Measurements from ENCODE around the gene PALB2.
A peak's percentile ranks its signal among the peaks of the same experiment; 100 is the strongest.

The PALB2 gene

DNA sequence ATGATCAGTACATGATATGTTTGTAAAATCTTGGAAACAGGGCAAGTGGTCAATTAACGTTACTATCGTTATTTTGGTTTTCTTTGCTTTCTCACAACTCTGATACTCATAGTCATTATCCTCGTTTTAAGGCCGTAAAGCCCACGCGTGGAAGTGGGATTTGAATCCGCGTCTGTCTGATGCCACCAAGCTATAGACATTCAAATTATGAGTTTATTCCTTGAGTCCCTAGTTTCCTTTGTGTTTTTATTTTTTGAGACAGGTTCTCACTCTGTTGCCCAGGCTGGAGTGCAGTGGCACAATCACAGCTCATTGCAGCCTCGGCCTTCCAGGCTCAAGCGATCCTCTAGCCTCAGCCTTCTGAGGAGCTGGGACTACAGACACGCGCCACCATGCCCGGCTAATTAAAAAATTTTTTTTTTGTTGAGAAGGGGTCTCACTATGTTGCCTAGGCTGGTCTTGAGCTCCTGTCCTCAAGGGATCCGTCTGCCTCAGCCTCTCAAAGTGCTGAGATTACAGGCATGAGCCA lies 1.2 kb upstream of the PALB2 start:
- Histone ChIP-seq H2AK5ac (ENCODE audit: low read length, severe bottlenecking) (no peak overlapping the region), H2AFZ (ENCODE audit: low read depth, low read length) (no peak overlapping the region), H3K14ac (ENCODE audit: low read length in 2 of 2) (no peak overlapping the region), H2BK120ac (ENCODE audit: low read depth, low read length) (no peak overlapping the region), H3K4me1 (ENCODE audit: control insufficient read depth, insufficient read depth, low read depth, low read length) (peaks cover 14% of the 10 kb centered on the region), H3K9ac (ENCODE audit: low read length) (peak overlapping the region; percentile 97), H2BK12ac (ENCODE audit: low read length in 2 of 2) (no peak overlapping the region), H4K8ac (ENCODE audit: low read length) (peak overlapping the region; percentile 49), H2BK5ac (ENCODE audit: low read depth, low read length, poor library complexity, severe bottlenecking) (no peak overlapping the region), H3K4ac (ENCODE audit: low read depth in 1 of 2, low read length in 2 of 2) (no peak overlapping the region), H3K4me2 (ENCODE audit: low read length, poor library complexity, severe bottlenecking) (peak overlapping the region; percentile 79), H4K91ac (ENCODE audit: low read length) (no peak overlapping the region), H3K36me3 (ENCODE audit: control insufficient read depth in 1 of 2, insufficient read depth in 2 of 2, low read depth in 1 of 2, low read length in 2 of 2) (peaks cover 19 to 46% of the 10 kb centered on the region in 2 experiments), H3K79me1 (replicated peaks; ENCODE audit: low read length, poor library complexity, severe bottlenecking) (peaks cover 17% of the 10 kb centered on the region), H3K4me3 (ENCODE audit: insufficient read depth in 1 of 2, low read depth in 1 of 2, low read length in 2 of 2) (peak overlapping the region; percentile 96 to 99), H3K9me3 (ENCODE audit: control insufficient read depth, low read length) (no peaks in the 10 kb centered on the region), H3K27me3 (ENCODE audit: control insufficient read depth in 1 of 2, insufficient read depth in 1 of 2, low read length in 2 of 2) (no peaks in the 10 kb centered on the region), H2BK15ac (ENCODE audit: low read depth, poor library complexity, severe bottlenecking) (no peak overlapping the region), H3K18ac (ENCODE audit: low read depth in 1 of 2, low read length in 2 of 2) (no peak overlapping the region), H3K27ac (ENCODE audit: low read length, poor library complexity, severe bottlenecking) (no peak overlapping the region), H3K23ac (ENCODE audit: low read length in 2 of 2) (no peak overlapping the region)
- 77% methylated on average over 14 of the region's 14 CpGs for WGBS
- DNase-seq: peak; percentile 12

DNA sequence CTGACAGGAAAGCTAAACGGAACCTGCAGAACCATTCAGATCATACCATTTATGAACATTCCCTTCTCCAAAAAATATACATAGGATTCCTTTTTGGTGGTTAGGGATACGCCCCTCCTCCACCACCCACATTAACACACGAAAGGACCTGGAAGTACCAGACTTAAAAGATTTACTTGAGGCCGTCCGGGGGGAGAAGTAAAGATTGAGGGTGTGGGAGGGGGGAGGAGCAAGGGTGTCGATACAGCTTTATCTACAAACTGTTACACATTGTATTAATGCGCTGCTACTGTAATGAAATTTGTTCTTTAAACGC lies 537 bp downstream of the PALB2 start:
- Histone ChIP-seq H2BK120ac (ENCODE audit: low read depth, low read length) (no peak overlapping the region), H2AFZ (ENCODE audit: low read depth, low read length) (peak overlapping the region; percentile 43), H3K79me1 (replicated peaks; ENCODE audit: low read length, poor library complexity, severe bottlenecking) (peaks cover 17% of the 10 kb centered on the region), H2BK12ac (ENCODE audit: low read length in 2 of 2) (no peak overlapping the region), H3K23ac (ENCODE audit: low read length in 2 of 2) (no peak overlapping the region), H3K4me1 (ENCODE audit: control insufficient read depth, insufficient read depth, low read depth, low read length) (peaks cover 14% of the 10 kb centered on the region), H3K14ac (ENCODE audit: low read length in 2 of 2) (peak overlapping the region in 1 of 2 experiments; percentile 11), H2BK5ac (ENCODE audit: low read depth, low read length, poor library complexity, severe bottlenecking) (no peak overlapping the region), H3K18ac (ENCODE audit: low read depth in 1 of 2, low read length in 2 of 2) (peak overlapping the region; percentile 58 to 93), H3K36me3 (ENCODE audit: control insufficient read depth in 1 of 2, insufficient read depth in 2 of 2, low read depth in 1 of 2, low read length in 2 of 2) (peaks cover 20 to 48% of the 10 kb centered on the region in 2 experiments), H3K9ac (ENCODE audit: low read length) (peak overlapping the region; percentile 97), H3K4ac (ENCODE audit: low read depth in 1 of 2, low read length in 2 of 2) (peak overlapping the region; percentile 79 to 97), H2BK15ac (ENCODE audit: low read depth, poor library complexity, severe bottlenecking) (no peak overlapping the region), H4K91ac (ENCODE audit: low read length) (peak overlapping the region; percentile 52), H2AK5ac (ENCODE audit: low read length, severe bottlenecking) (no peak overlapping the region), H3K27ac (ENCODE audit: low read length, poor library complexity, severe bottlenecking) (peak overlapping the region; percentile 31), H3K9me3 (ENCODE audit: control insufficient read depth, low read length) (no peaks in the 10 kb centered on the region), H3K27me3 (ENCODE audit: control insufficient read depth in 1 of 2, insufficient read depth in 1 of 2, low read length in 2 of 2) (no peaks in the 10 kb centered on the region), H3K4me3 (ENCODE audit: insufficient read depth in 1 of 2, low read depth in 1 of 2, low read length in 2 of 2) (peak overlapping the region; percentile 79 to 96), H4K8ac (ENCODE audit: low read length) (peak overlapping the region; percentile 52), H3K4me2 (ENCODE audit: low read length, poor library complexity, severe bottlenecking) (peak overlapping the region; percentile 80)
- 17% methylated on average over 1 of the region's 8 CpGs for WGBS
- no peak for DNase-seq

DNA sequence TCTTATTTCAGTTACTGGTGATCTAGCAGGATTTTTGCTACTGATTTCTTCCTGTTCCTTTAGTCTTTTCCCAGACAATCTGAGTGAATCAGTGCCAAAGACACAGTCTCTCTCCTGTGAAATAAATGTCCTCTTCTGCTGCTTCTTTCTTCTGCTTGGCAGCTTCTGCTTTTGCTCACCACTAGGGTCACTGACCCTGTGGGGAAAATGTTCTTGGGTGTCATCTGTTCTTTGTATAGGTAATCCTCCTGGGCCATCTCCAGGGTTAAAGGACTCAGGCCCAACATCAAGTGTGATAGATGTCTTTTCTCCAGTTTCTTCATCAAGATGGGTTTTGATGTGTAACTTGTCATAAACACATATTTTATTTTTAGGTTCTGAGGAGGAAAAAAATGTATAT lies 5.2 kb downstream of the PALB2 start:
- Histone ChIP-seq H3K36me3 (ENCODE audit: control insufficient read depth in 1 of 2, insufficient read depth in 2 of 2, low read depth in 1 of 2, low read length in 2 of 2) (peaks cover 15 to 66% of the 10 kb centered on the region in 2 experiments), H3K14ac (ENCODE audit: low read length in 2 of 2) (no peak overlapping the region), H3K4me1 (ENCODE audit: control insufficient read depth, insufficient read depth, low read depth, low read length) (peaks cover 9% of the 10 kb centered on the region), H2BK120ac (ENCODE audit: low read depth, low read length) (no peak overlapping the region), H2AK5ac (ENCODE audit: low read length, severe bottlenecking) (no peak overlapping the region), H3K4me2 (ENCODE audit: low read length, poor library complexity, severe bottlenecking) (no peak overlapping the region), H2AFZ (ENCODE audit: low read depth, low read length) (no peak overlapping the region), H2BK15ac (ENCODE audit: low read depth, poor library complexity, severe bottlenecking) (no peak overlapping the region), H3K27ac (ENCODE audit: low read length, poor library complexity, severe bottlenecking) (no peak overlapping the region), H3K9ac (ENCODE audit: low read length) (no peak overlapping the region), H3K9me3 (ENCODE audit: control insufficient read depth, low read length) (no peaks in the 10 kb centered on the region), H3K4me3 (ENCODE audit: insufficient read depth in 1 of 2, low read depth in 1 of 2, low read length in 2 of 2) (no peak overlapping the region), H3K18ac (ENCODE audit: low read depth in 1 of 2, low read length in 2 of 2) (no peak overlapping the region), H3K79me1 (replicated peaks; ENCODE audit: low read length, poor library complexity, severe bottlenecking) (peaks cover 23% of the 10 kb centered on the region), H4K91ac (ENCODE audit: low read length) (no peak overlapping the region), H3K4ac (ENCODE audit: low read depth in 1 of 2, low read length in 2 of 2) (no peak overlapping the region), H3K27me3 (ENCODE audit: control insufficient read depth in 1 of 2, insufficient read depth in 1 of 2, low read length in 2 of 2) (no peaks in the 10 kb centered on the region), H2BK5ac (ENCODE audit: low read depth, low read length, poor library complexity, severe bottlenecking) (no peak overlapping the region), H4K8ac (ENCODE audit: low read length) (no peak overlapping the region), H3K23ac (ENCODE audit: low read length in 2 of 2) (no peak overlapping the region), H2BK12ac (ENCODE audit: low read length in 2 of 2) (no peak overlapping the region)
- DNase-seq: peak; percentile 15

DNA sequence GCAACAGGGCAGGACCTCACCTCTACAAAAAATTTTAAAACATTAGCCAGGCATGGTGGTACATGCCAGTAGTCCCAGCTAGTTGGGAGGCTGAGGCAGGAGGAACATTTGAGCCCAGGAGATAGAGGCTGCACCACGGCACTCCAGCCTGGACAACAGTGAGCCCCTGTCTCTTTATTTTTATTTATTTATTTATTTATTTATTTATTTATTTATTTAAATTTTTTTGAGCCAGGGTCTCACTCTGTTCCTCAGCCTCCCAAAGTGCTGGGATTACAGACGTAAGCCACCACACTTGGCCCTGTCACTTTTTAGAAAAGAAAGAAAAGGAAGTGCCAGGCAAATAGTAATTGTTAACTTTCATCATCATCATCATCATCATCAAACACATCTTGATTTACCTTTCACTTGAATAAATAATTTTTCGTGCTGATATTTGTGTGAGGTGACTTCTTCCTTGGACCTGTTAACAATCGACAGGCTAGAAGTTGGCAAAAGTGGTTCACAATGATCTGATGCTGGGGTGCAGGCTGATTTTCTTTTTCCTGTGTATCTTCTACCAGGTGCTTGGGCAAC lies 6.6 kb downstream of the PALB2 start:
- no peak for DNase-seq
- Histone ChIP-seq H3K14ac (ENCODE audit: low read length in 2 of 2) (no peak overlapping the region), H4K8ac (ENCODE audit: low read length) (no peak overlapping the region), H3K4me2 (ENCODE audit: low read length, poor library complexity, severe bottlenecking) (no peak overlapping the region), H2BK120ac (ENCODE audit: low read depth, low read length) (no peak overlapping the region), H2AK5ac (ENCODE audit: low read length, severe bottlenecking) (no peak overlapping the region), H2BK15ac (ENCODE audit: low read depth, poor library complexity, severe bottlenecking) (no peak overlapping the region), H2BK12ac (ENCODE audit: low read length in 2 of 2) (no peak overlapping the region), H3K23ac (ENCODE audit: low read length in 2 of 2) (no peak overlapping the region), H3K9me3 (ENCODE audit: control insufficient read depth, low read length) (no peaks in the 10 kb centered on the region), H3K27ac (ENCODE audit: low read length, poor library complexity, severe bottlenecking) (no peak overlapping the region), H3K36me3 (ENCODE audit: control insufficient read depth in 1 of 2, insufficient read depth in 2 of 2, low read depth in 1 of 2, low read length in 2 of 2) (peaks cover 18 to 78% of the 10 kb centered on the region in 2 experiments), H3K9ac (ENCODE audit: low read length) (no peak overlapping the region), H4K91ac (ENCODE audit: low read length) (no peak overlapping the region), H3K79me1 (replicated peaks; ENCODE audit: low read length, poor library complexity, severe bottlenecking) (peaks cover 22% of the 10 kb centered on the region), H3K4me3 (ENCODE audit: insufficient read depth in 1 of 2, low read depth in 1 of 2, low read length in 2 of 2) (no peak overlapping the region), H2AFZ (ENCODE audit: low read depth, low read length) (no peak overlapping the region), H3K27me3 (ENCODE audit: control insufficient read depth in 1 of 2, insufficient read depth in 1 of 2, low read length in 2 of 2) (no peaks in the 10 kb centered on the region), H3K4ac (ENCODE audit: low read depth in 1 of 2, low read length in 2 of 2) (no peak overlapping the region), H3K4me1 (ENCODE audit: control insufficient read depth, insufficient read depth, low read depth, low read length) (peaks cover 2% of the 10 kb centered on the region), H2BK5ac (ENCODE audit: low read depth, low read length, poor library complexity, severe bottlenecking) (no peak overlapping the region), H3K18ac (ENCODE audit: low read depth in 1 of 2, low read length in 2 of 2) (no peak overlapping the region)
- WGBS: 95% methylated on average over 3 of the region's 4 CpGs
